ENCODE measurements around the gene PCDHGB5.
"Not testable (repeated sequence)": the region's sequence is repeated elsewhere in the genome, so short reads cannot be mapped to it uniquely, and the experiment has no call there.

Gene PCDHGB5

DNA sequence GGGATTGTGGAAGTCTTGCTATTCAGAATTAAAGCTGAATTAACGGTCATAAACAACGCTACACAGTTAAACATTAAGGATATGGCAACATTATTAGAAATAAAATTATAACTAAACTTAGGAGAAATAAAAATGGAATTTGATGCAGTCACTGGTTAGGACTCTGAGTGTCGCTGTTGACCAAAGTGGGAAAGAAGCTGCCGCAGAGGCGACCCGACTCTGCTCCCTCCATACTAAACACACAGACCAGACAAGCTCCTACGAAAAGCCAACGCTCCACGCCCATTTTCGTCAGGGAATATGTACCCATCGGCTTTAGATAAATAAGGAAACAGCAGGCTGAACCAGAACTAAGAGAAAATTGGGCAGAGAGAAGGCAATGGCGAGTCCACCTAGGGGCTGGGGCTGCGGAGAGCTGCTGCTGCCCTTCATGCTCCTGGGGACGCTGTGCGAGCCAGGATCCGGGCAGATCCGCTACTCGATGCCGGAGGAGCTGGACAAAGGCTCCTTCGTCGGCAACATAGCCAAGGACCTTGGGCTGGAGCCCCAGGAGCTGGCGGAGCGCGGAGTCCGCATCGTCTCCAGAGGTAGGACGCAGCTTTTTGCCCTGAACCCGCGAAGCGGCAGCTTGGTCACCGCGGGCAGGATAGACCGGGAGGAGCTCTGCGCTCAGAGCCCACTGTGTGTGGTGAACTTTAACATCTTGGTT lies 33.6 kb upstream of the PCDHGB5 start, which contains the start of gene PCDHGA5:
Gene PCDHGA5 (plus strand): TSS at position 211 of the 709 bp plus-strand sequence. CDS start 169 bp downstream, at position 380.
- Histone ChIP-seq H2AFZ (ENCODE audit: low read length, unreplicated experiment) (no peak within 1 kb of the TSS), H3K4me1 (ENCODE audit: control insufficient read depth, insufficient read depth, low read length, unreplicated experiment) (no peaks in the 10 kb centered on the region)

DNA sequence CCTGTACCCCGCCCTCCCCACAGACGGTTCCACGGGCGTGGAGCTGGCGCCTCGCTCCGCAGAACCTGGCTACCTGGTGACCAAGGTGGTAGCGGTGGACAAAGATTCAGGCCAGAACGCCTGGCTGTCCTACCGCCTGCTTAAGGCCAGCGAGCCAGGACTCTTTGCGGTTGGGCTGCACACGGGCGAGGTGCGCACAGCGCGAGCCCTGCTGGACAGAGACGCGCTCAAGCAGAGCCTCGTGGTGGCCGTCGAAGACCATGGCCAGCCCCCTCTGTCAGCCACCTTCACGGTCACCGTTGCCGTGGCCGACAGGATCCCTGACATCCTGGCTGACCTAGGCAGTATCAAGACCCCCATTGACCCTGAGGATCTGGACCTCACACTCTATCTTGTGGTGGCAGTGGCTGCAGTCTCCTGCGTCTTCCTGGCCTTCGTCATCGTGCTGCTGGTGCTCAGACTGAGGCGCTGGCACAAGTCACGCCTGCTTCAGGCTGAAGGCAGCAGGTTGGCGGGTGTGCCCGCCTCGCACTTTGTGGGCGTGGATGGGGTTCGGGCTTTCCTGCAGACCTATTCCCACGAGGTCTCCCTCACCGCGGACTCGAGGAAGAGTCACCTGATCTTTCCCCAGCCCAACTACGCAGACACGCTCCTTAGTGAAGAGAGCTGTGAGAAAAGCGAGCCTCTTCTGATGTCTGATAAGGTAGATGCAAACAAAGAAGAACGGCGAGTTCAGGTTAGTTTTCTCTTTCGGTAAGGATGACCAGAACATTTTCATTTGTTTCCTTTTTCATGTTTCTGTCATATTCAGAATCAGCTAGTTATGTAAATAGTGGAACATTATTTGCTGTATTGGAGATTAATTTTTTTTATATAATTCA lies 31.5 kb upstream of the PCDHGB5 start:
- Histone ChIP-seq H2AFZ (ENCODE audit: low read length, unreplicated experiment) (no peak overlapping the region), H3K4me3 (ENCODE audit: low read depth, low read length) (no peak overlapping the region), H3K79me2 (ENCODE audit: control insufficient read depth, insufficient read depth, low read length, unreplicated experiment) (no peaks in the 10 kb centered on the region), H3K27me3 (ENCODE audit: insufficient read depth, low read length) (peaks cover 88% of the 10 kb centered on the region), H3K27ac (ENCODE audit: low read depth, low read length) (no peak overlapping the region), H3K4me1 (ENCODE audit: control insufficient read depth, insufficient read depth, low read length, unreplicated experiment) (no peaks in the 10 kb centered on the region), H3K36me3 (ENCODE audit: insufficient read depth, low read length) (no peaks in the 10 kb centered on the region)

More for the DNA sequence above, 33.6 kb upstream of the PCDHGB5 start, which contains the start of gene PCDHGA5:
- Histone ChIP-seq H3K36me3 (ENCODE audit: insufficient read depth, low read length) (no peaks in the 10 kb centered on the region), H3K4me3 (ENCODE audit: low read depth, low read length) (peak within 1 kb of the TSS; percentile 48; the same call in 1 of the 2 replicates), H3K27ac (ENCODE audit: low read depth, low read length) (no peak within 1 kb of the TSS), H3K79me2 (ENCODE audit: control insufficient read depth, insufficient read depth, low read length, unreplicated experiment) (no peaks in the 10 kb centered on the region), H3K27me3 (ENCODE audit: insufficient read depth, low read length) (peaks cover 88% of the 10 kb centered on the region)

DNA sequence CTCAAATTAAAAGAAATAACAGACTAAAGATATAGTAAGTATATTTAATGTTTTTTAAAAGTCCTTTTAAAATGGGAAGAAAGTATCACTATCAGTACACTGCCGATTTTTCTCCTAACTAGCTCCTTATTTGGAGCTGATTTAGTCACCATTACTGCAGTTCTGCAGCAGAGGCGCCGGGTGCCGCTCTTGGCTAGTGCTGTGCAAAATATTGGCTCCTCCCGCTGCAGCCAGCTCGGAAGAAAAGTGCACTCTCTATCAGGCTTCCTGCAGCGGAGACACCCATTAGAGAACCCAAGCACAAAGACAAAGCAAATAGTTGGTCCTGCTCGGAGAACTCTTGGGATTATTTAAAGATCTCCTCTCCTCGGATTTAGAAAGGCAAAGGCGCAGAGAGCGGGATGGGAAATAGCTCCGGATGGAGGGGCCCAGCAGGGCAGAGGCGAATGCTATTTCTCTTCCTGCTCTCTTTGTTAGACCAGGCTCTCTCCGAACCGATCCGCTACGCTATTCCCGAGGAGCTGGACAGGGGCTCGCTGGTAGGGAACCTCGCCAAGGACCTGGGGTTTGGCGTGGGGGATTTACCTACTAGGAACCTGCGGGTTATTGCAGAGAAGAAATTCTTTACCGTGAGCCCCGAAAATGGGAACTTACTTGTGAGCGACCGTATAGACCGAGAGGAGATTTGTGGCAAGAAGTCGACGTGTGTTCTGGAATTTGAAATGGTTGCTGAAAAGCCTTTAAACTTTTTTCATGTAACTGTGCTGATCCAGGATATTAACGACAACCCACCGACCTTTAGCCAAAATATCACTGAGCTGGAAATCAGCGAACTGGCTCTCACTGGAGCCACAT lies 27.5 kb upstream of the PCDHGB5 start, which contains the start of gene PCDHGB3:
Gene PCDHGB3 (plus strand): TSS at position 249 of the 855 bp plus-strand sequence. CDS start 153 bp downstream, at position 402.
- Histone ChIP-seq H3K4me3 (ENCODE audit: low read depth, low read length) (peak within 1 kb of the TSS; percentile 67), H3K4me1 (ENCODE audit: control insufficient read depth, insufficient read depth, low read length, unreplicated experiment) (no peaks in the 10 kb centered on the region), H3K27me3 (ENCODE audit: insufficient read depth, low read length) (peaks cover 91% of the 10 kb centered on the region), H3K27ac (ENCODE audit: low read depth, low read length) (no peak within 1 kb of the TSS), H3K79me2 (ENCODE audit: control insufficient read depth, insufficient read depth, low read length, unreplicated experiment) (no peaks in the 10 kb centered on the region), H2AFZ (ENCODE audit: low read length, unreplicated experiment) (peak within 1 kb of the TSS; percentile 59), H3K36me3 (ENCODE audit: insufficient read depth, low read length) (no peaks in the 10 kb centered on the region)

DNA sequence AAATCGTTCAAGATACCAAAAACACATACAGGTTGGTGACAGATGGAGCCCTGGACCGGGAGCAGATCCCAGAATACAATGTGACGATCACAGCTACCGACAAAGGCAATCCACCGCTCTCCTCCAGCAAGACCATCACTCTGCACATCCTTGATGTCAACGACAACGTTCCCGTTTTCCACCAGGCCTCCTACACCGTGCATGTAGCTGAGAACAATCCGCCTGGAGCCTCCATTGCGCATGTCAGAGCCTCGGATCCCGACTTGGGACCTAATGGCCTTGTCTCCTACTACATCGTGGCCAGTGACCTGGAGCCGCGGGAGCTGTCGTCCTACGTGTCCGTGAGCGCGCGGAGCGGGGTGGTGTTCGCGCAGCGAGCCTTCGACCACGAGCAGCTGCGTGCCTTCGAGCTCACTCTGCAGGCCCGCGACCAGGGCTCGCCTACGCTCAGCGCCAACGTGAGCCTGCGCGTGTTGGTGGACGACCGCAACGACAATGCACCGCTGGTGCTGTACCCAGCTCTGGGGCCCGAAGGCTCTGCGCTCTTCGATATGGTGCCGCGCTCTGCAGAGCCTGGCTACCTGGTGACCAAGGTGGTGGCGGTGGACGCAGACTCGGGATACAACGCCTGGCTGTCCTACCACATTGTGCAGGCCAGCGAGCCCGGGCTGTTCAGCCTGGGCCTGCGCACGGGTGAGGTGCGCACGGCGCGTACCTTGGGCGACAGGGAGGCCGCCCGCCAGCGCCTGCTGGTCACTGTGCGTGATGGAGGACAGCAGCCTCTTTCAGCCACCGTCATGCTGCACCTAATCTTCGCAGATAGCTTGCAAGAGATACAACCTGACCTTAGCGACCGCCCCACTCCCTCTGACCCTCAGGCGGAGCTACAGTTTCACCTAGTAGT lies 25.9 kb upstream of the PCDHGB5 start:
- Histone ChIP-seq H3K79me2 (ENCODE audit: control insufficient read depth, insufficient read depth, low read length, unreplicated experiment) (no peaks in the 10 kb centered on the region), H3K27ac (ENCODE audit: low read depth, low read length) (no peak overlapping the region), H3K27me3 (ENCODE audit: insufficient read depth, low read length) (peaks cover 77% of the 10 kb centered on the region), H3K4me1 (ENCODE audit: control insufficient read depth, insufficient read depth, low read length, unreplicated experiment) (no peaks in the 10 kb centered on the region), H3K36me3 (ENCODE audit: insufficient read depth, low read length) (no peaks in the 10 kb centered on the region), H2AFZ (ENCODE audit: low read length, unreplicated experiment) (no peak overlapping the region), H3K4me3 (ENCODE audit: low read depth, low read length) (no peak overlapping the region)

DNA sequence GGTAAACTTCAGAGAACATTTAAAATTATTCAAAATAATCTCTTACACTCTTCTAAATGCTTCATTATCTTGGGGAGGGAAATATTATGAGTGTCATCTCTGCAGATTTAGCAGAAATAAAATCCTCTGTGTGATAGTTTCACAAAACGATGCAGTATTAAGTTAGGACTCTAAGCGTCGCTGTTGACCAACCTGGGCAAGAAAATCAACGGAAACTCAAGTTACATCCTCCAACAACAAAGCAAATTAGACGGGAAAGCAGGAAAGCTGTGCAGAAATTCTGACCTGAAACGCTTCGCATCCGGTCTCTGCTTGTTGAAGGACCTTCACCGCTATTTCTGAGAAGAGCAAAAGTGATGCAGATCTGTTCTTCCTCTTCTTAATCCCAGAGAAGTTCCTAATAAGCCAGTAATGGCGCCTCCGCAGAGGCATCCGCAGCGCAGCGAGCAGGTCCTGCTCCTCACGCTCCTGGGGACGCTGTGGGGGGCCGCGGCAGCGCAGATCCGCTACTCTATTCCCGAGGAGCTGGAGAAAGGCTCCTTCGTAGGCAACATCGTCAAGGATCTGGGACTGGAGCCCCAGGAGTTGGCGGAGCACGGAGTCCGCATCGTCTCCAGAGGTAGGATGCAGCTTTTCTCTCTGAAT lies 24.0 kb upstream of the PCDHGB5 start, which contains the start of gene PCDHGA6:
Gene PCDHGA6 (plus strand): TSS at position 219 of the 645 bp plus-strand sequence. CDS start 193 bp downstream, at position 412.
- Histone ChIP-seq H3K4me3 (ENCODE audit: low read depth, low read length) (peak within 1 kb of the TSS; percentile 67), H3K36me3 (ENCODE audit: insufficient read depth, low read length) (no peaks in the 10 kb centered on the region), H3K79me2 (ENCODE audit: control insufficient read depth, insufficient read depth, low read length, unreplicated experiment) (no peaks in the 10 kb centered on the region), H3K27me3 (ENCODE audit: insufficient read depth, low read length) (peaks cover 72% of the 10 kb centered on the region), H3K4me1 (ENCODE audit: control insufficient read depth, insufficient read depth, low read length, unreplicated experiment) (no peaks in the 10 kb centered on the region), H2AFZ (ENCODE audit: low read length, unreplicated experiment) (no peak within 1 kb of the TSS), H3K27ac (ENCODE audit: low read depth, low read length) (no peak within 1 kb of the TSS)

DNA sequence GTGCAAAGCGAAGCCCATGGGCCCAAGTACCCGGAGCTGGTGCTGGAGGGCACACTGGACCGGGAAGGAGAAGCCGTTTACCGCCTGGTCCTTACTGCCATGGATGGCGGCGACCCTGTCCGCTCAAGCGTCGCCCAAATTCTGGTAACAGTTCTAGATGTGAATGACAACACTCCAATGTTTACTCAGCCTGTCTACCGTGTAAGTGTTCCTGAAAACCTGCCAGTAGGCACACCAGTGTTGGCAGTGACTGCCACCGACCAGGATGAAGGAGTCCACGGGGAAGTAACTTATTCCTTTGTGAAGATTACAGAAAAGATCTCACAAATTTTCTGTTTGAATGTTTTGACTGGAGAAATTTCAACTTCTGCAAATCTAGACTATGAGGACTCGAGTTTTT lies 23.1 kb upstream of the PCDHGB5 start:
- Histone ChIP-seq H3K79me2 (ENCODE audit: control insufficient read depth, insufficient read depth, low read length, unreplicated experiment) (no peaks in the 10 kb centered on the region), H3K36me3 (ENCODE audit: insufficient read depth, low read length) (no peaks in the 10 kb centered on the region), H3K27ac (ENCODE audit: low read depth, low read length) (no peak overlapping the region), H2AFZ (ENCODE audit: low read length, unreplicated experiment) (no peak overlapping the region), H3K4me3 (ENCODE audit: low read depth, low read length) (peak overlapping the region; percentile 67; the same call in 1 of the 2 replicates), H3K27me3 (ENCODE audit: insufficient read depth, low read length) (peaks cover 74% of the 10 kb centered on the region), H3K4me1 (ENCODE audit: control insufficient read depth, insufficient read depth, low read length, unreplicated experiment) (no peaks in the 10 kb centered on the region)

DNA sequence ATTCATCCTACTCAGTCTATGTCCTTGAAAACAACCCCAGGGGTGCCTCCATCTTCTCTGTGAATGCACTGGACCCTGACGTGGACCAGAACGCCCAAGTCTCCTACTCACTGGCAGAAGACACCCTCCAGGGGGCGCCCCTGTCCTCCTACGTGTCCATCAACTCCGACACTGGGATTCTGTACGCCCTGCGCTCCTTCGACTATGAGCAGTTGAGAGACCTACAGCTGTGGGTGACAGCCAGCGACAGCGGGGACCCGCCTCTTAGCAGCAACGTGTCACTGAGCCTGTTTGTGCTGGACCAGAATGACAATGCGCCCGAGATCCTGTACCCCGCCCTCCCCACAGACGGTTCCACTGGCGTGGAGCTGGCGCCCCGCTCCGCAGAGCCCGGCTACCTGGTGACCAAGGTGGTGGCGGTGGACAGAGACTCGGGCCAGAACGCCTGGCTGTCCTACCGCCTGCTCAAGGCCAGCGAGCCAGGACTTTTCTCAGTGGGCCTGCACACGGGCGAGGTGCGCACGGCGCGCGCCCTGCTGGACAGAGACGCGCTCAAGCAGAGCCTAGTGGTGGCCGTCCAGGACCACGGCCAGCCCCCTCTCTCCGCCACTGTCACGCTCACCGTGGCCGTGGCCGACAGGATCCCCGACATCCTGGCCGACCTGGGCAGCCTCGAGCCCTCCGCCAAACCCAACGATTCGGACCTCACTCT lies 22.1 kb upstream of the PCDHGB5 start:
- not testable (repeated sequence) for H3K79me2 ChIP-seq (ENCODE audit: control insufficient read depth, insufficient read depth, low read length, unreplicated experiment); H3K27ac ChIP-seq (ENCODE audit: low read depth, low read length); H3K36me3 ChIP-seq (ENCODE audit: insufficient read depth, low read length); H2AFZ ChIP-seq (ENCODE audit: low read length, unreplicated experiment); H3K4me3 ChIP-seq (ENCODE audit: low read depth, low read length); H3K4me1 ChIP-seq (ENCODE audit: control insufficient read depth, insufficient read depth, low read length, unreplicated experiment)
- H3K27me3 ChIP-seq (ENCODE audit: insufficient read depth, low read length): peaks cover 74% of the 10 kb centered on the region

DNA sequence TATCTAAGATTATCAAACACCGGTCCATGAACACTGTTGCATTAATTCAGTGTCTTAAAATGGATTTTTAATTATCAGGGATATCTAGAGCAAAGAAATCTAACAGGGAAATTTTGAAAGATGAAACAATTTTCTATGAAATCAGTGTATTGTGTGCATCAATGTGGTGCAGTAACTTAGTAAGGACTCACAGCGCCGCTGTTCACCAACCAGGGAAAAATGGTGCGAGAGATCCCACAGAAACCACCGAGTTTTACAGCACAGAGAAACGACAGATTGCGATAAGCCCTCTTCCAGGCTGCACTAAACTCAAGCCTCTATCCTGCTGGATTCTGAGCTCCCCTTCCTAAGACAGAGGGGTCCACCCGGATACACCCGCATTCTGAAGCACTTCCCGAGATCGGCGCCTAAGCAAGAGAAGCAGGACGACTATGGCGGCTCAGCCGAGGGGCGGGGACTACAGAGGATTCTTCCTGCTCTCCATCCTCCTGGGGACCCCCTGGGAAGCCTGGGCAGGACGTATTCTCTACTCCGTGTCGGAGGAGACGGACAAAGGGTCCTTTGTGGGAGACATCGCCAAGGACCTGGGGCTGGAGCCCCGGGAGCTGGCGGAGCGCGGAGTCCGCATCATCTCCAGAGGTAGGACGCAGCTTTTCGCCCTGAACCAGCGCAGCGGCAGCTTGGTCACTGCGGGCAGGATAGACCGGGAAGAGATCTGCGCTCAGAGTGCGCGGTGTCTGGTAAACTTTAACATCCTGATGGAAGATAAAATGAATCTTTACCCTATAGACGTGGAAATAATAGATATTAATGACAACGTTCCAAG lies 15.1 kb upstream of the PCDHGB5 start, which contains the start of gene PCDHGA7:
Gene PCDHGA7 (plus strand): TSS at position 274 of the 826 bp plus-strand sequence. CDS start 158 bp downstream, at position 432.
- Histone ChIP-seq H3K27me3 (ENCODE audit: insufficient read depth, low read length) (peaks cover 80% of the 10 kb centered on the region), H3K36me3 (ENCODE audit: insufficient read depth, low read length) (no peaks in the 10 kb centered on the region), H3K79me2 (ENCODE audit: control insufficient read depth, insufficient read depth, low read length, unreplicated experiment) (no peaks in the 10 kb centered on the region), H3K4me3 (ENCODE audit: low read depth, low read length) (peak within 1 kb of the TSS; percentile 67), H3K4me1 (ENCODE audit: control insufficient read depth, insufficient read depth, low read length, unreplicated experiment) (no peaks in the 10 kb centered on the region), H2AFZ (ENCODE audit: low read length, unreplicated experiment) (no peak within 1 kb of the TSS), H3K27ac (ENCODE audit: low read depth, low read length) (no peak within 1 kb of the TSS)

All from ACC112 (cell line).